ENCODE measurements around the gene CNGA1.

DNA sequence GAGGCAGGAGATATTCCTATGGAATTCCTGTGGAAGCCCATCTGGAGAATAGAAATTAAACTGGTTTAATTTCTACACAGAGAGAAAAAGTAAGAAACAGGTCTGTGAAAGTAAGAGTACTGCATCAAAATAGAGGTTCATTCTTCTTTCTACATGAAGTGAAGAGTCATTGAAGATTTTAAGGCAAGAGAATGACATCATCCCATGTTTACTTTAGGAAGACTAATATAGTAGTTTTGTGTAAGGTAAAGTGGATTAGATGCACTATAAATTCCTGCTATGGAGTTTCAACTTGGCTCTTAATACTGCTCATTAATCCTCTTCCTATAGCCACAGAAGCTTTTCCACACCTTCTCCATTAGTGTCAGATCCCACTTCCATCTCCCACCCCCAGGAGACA lies 47.6 kb downstream of the CNGA1 start:
- TF ChIP-seq CTCF (IDR thresholded peaks at IDR 0.05) (no peak), ZFX (IDR thresholded peaks at IDR 0.05; ENCODE audit: borderline replicate concordance) (no peak)
